Natural killer cell (primary cell): ENCODE measurements around the gene ORC6. TPM values are rescaled to one million over a fixed set of nuclear protein-coding genes. Genes with fewer than 3 reads are reported as not detected.

Experiments used
- ATAC-seq, 3 donors: fragments of 150-1000 bp in 2 of 3; fragments of 200-7000 bp in 1 of 3; cut with Tn5 transposase; 1 replicate in 1 of 3; 2 replicates in 2 of 3; pipeline ENCODE4 v1.10.0; 2021; ENCODE audit warnings: mild to moderate bottlenecking in 2 of 3, moderate library complexity in 2 of 3
- DNase-seq, 2 donors: peaks; one replicate each; pipeline versions ENCODE4 v3.0.0 to v3.0.0-alpha.2; 2013 to 2021; ENCODE audit warnings: mixed read lengths in 1 of 2
- H3K27ac ChIP-seq: one replicate; pipeline ENCODE4 v1.5.1; 2013; ENCODE audit warnings: mild to moderate bottlenecking, low read length
- H3K27me3 ChIP-seq: one replicate; pipeline ENCODE4 v1.6.1; 2013; ENCODE audit warnings: low read length; ENCODE audit not compliant: control insufficient read depth, insufficient read depth
- H3K36me3 ChIP-seq: one replicate; pipeline ENCODE4 v1.6.1; 2013; ENCODE audit warnings: low read length; ENCODE audit not compliant: control insufficient read depth, insufficient read depth
- H3K4me1 ChIP-seq: one replicate; pipeline ENCODE4 v1.6.1; 2013; ENCODE audit warnings: low read length; ENCODE audit not compliant: control insufficient read depth, insufficient read depth
- H3K4me3 ChIP-seq: one replicate; pipeline ENCODE4 v1.5.1; 2013; ENCODE audit warnings: low read length
- H3K9me3 ChIP-seq: one replicate; pipeline ENCODE4 v1.6.1; 2013; ENCODE audit warnings: low read length; ENCODE audit not compliant: control insufficient read depth, insufficient read depth
- H3K27ac Mint-ChIP-seq, 2 donors: one replicate each; pipeline ENCODE4 v1.8.0; 2022; ENCODE audit warnings: mild to moderate bottlenecking in 2 of 2, mixed read lengths in 2 of 2, moderate library complexity in 1 of 2
- H3K27me3 Mint-ChIP-seq, 2 donors: one replicate each; pipeline ENCODE4 v1.8.0; 2022; ENCODE audit warnings: low read depth in 2 of 2, mixed read lengths in 2 of 2
- H3K36me3 Mint-ChIP-seq: one replicate; pipeline ENCODE4 v1.8.0; 2022; ENCODE audit warnings: mixed read lengths
- H3K4me1 Mint-ChIP-seq, 2 donors: one replicate each; pipeline ENCODE4 v1.8.0; 2022; ENCODE audit warnings: mixed read lengths in 2 of 2
- H3K4me3 Mint-ChIP-seq: one replicate; pipeline ENCODE4 v1.8.0; 2022; ENCODE audit warnings: mild to moderate bottlenecking, moderate library complexity, mixed read lengths
- H3K9me3 Mint-ChIP-seq, 2 donors: one replicate each; pipeline ENCODE4 v1.8.0; 2022; ENCODE audit warnings: mixed read lengths in 2 of 2
- WGBS: methylation state at CpG from one replicate; pipeline ENCODE4 v1.1.7; 2013; ENCODE audit warnings: missing lambda C conversion rate; ENCODE audit not compliant: insufficient coverage; 5-methylcytosine and 5-hydroxymethylcytosine counted together
- intact Hi-C: fragments of 100-400 bp; cut with micrococcal nuclease; formaldehyde crosslinking; loops from one replicate; pipeline ENCODE4 v1.14.2; 2022
- total RNA-seq, 4 donors: library from RNA; stranded (reverse); fragments of 120-200 nt in 1 of 4; gene quantifications; one replicate each; pipeline versions ENCODE4 v1.2.3 to v1.2.4, GENCODE V29; 2013 to 2022
- TF ChIP-seq, protein P1 (sequence below): fragments of 200-600 bp; IDR thresholded peaks from one replicate; pipeline ENCODE4 v1.8.0; 2022; ENCODE audit warnings: antibody characterized with exemption

Gene ORC6
- total RNA-seq, 3 donors from 2014 or later (not counting 1 experiment from before 2014, with no cell fraction given): 2.9 to 11.4 (median 5.9) TPM

DNA sequence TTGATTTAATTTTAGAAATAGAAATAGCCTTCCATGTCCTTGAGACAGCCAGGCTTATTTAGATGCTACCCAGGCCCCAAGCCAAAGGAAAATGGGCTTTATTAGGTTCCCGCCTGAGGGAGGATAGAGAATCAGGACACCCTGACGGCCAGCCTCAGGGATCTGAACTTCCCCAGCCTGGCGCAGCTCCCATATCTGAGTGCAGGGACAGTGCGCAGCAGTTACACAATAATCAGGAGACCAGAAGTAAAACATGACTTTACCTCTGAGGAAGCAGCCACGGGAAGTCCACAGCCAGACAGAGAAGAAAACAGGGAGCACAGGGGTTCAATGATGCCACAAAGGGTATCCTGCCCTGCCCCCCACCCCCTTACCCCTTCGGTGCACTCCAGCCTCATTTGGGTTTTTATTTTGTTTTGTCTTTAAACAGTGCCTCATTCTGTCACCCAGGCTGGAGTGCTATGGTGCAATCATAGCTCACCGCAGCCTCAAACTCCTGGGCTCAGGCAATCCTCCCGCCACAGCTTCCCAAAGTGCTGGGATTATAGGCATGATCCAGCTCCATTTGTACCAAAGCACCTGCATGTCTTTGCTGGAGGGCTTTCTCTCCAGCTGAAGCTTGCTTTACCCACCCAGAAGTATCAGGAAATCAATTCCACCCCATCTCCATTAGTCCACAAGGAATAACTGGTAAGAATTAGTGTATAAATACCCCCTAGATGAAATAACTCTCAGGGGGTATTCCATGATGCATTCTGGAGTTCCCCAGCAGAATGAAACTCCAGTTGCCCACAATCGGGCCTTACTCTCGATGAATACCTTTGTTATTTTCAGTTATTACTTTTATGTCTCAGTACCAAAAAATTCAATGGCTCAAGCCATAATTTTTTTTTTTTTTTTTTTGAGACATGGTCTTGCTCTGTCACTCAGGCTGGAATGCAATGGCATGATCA lies 21.9 kb downstream of the ORC6 start:
- no peaks in the 10 kb centered on the region for H3K4me1 Mint-ChIP-seq
- intact Hi-C loops: no loop called here
- H3K9me3 Mint-ChIP-seq: no peaks in the 10 kb centered on the region
- H3K27me3 ChIP-seq: no peaks in the 10 kb centered on the region
- peaks cover 4% of the 10 kb centered on the region for H3K4me1 ChIP-seq
- H3K36me3 ChIP-seq: no peaks in the 10 kb centered on the region
- H3K4me3 ChIP-seq: no peak overlapping the region
- no peak overlapping the region for H3K27ac ChIP-seq
- no peaks in the 10 kb centered on the region for H3K36me3 Mint-ChIP-seq
- ATAC-seq (no peak), DNase-seq (no peak)
- no peaks in the 10 kb centered on the region for H3K9me3 ChIP-seq
- H3K27ac Mint-ChIP-seq: no peak overlapping the region
- H3K27me3 Mint-ChIP-seq: peaks cover 2 to 6% of the 10 kb centered on the region in 2 donors
- no peak overlapping the region for H3K4me3 Mint-ChIP-seq
- TF ChIP-seq, protein P1, sequence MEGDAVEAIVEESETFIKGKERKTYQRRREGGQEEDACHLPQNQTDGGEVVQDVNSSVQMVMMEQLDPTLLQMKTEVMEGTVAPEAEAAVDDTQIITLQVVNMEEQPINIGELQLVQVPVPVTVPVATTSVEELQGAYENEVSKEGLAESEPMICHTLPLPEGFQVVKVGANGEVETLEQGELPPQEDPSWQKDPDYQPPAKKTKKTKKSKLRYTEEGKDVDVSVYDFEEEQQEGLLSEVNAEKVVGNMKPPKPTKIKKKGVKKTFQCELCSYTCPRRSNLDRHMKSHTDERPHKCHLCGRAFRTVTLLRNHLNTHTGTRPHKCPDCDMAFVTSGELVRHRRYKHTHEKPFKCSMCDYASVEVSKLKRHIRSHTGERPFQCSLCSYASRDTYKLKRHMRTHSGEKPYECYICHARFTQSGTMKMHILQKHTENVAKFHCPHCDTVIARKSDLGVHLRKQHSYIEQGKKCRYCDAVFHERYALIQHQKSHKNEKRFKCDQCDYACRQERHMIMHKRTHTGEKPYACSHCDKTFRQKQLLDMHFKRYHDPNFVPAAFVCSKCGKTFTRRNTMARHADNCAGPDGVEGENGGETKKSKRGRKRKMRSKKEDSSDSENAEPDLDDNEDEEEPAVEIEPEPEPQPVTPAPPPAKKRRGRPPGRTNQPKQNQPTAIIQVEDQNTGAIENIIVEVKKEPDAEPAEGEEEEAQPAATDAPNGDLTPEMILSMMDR: no peak
- 88% methylated on average over 10 of the region's 10 CpGs for WGBS

DNA sequence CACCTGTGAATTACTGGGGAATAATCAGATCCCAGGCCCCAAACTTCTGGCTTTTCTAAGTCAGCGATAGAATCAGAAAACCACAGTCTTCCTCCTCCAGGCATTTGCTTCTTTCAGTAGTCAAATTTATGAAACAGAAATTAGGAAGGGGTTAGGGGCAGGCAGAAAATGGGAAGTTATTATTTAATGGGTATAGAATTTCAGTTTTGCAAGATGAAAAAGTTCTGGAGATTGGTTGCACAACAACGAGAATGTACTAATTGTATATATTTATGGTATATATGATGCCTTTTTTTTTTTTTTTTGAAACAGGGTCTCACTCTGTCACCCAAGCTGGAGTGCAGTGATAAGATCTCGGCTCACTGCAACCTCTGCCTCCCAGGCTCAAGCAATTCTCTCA lies 23.5 kb downstream of the ORC6 start:
- H3K36me3 Mint-ChIP-seq: no peaks in the 10 kb centered on the region
- no peak overlapping the region for H3K4me3 Mint-ChIP-seq
- no peaks in the 10 kb centered on the region for H3K9me3 Mint-ChIP-seq
- Histone ChIP-seq H3K4me3 (no peak overlapping the region), H3K4me1 (peaks cover 4% of the 10 kb centered on the region), H3K9me3 (no peaks in the 10 kb centered on the region), H3K27me3 (no peaks in the 10 kb centered on the region), H3K27ac (no peak overlapping the region), H3K36me3 (no peaks in the 10 kb centered on the region)
- peaks cover 3 to 6% of the 10 kb centered on the region in 2 donors for H3K27me3 Mint-ChIP-seq
- WGBS: no CpG with 5 or more reads among the region's 3 CpGs
- intact Hi-C loops: no loop called here
- TF ChIP-seq, protein P1: no peak
- DNase-seq (no peak), ATAC-seq (no peak)
- no peaks in the 10 kb centered on the region for H3K4me1 Mint-ChIP-seq
- H3K27ac Mint-ChIP-seq: no peak overlapping the region

DNA sequence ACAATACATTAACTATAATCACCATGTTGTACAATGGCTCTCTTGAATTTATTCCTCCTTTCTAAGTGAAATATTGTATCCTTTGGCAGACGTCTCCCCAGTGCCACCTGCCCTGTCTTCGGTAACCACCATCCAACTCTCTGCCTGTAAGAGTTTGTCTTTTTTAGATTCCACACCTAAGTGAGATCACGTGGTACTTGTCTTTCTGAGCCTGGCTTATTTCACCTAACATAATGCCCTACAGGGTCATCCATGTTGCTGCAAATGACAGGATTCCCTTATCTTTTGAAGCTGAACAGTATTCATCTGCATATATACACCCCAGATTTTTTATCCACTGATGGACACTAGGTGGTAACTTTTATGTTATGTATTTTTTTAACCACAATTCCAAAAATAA lies 24.2 kb downstream of the ORC6 start:
- ATAC-seq (no peak), DNase-seq (no peak)
- peaks cover 3 to 6% of the 10 kb centered on the region in 2 donors for H3K27me3 Mint-ChIP-seq
- no peak overlapping the region for H3K4me3 ChIP-seq
- H3K36me3 ChIP-seq: no peaks in the 10 kb centered on the region
- H3K4me1 Mint-ChIP-seq: no peaks in the 10 kb centered on the region
- no peaks in the 10 kb centered on the region for H3K9me3 Mint-ChIP-seq
- H3K27ac ChIP-seq: no peak overlapping the region
- H3K9me3 ChIP-seq: no peaks in the 10 kb centered on the region
- WGBS: 78% methylated on average over 3 of the region's 3 CpGs
- H3K27me3 ChIP-seq: no peaks in the 10 kb centered on the region
- peaks cover 4% of the 10 kb centered on the region for H3K4me1 ChIP-seq
- intact Hi-C loops: no loop called here
- no peak overlapping the region for H3K27ac Mint-ChIP-seq
- no peaks in the 10 kb centered on the region for H3K36me3 Mint-ChIP-seq
- no peak overlapping the region for H3K4me3 Mint-ChIP-seq
- TF ChIP-seq, protein P1: no peak
